Measurements from ENCODE around the gene KDM5B.

The KDM5B gene

GRCh38 chr1:202710070-202711045 lies 97.9 kb downstream of the KDM5B start, which contains the start of gene SYT2:
Gene SYT2 (minus strand): TSS chr1:202710454. CDS start chr1:202605772, 104,682 bp downstream.
- DNase-seq = peak; percentile 82

GRCh38 chr1:202709276-202710041 lies 98.8 kb downstream of the KDM5B start:
- DNase-seq = no peak

GRCh38 chr1:202708456-202709275 lies 99.6 kb downstream of the KDM5B start:
- no peak for DNase-seq

- DNase-seq = no peak
These were observed 101.4 kb downstream of the KDM5B start for GRCh38 chr1:202706851-202707250.

GRCh38 chr1:202704601-202705000 lies 103.6 kb downstream of the KDM5B start:
- no peak for DNase-seq

- DNase-seq = no peak
These were observed 105.0 kb downstream of the KDM5B start for GRCh38 chr1:202703191-202703590.

- no peak for DNase-seq
These were observed 106.1 kb downstream of the KDM5B start for GRCh38 chr1:202702088-202702487.

- DNase-seq = no peak
These were observed 107.0 kb downstream of the KDM5B start for GRCh38 chr1:202701200-202701599.

GRCh38 chr1:202700061-202700460 lies 108.2 kb downstream of the KDM5B start:
- DNase-seq = no peak

GRCh38 chr1:202698276-202698675 lies 109.9 kb downstream of the KDM5B start:
- no peak for DNase-seq

- DNase-seq = no peak
These were observed 111.2 kb downstream of the KDM5B start for GRCh38 chr1:202697038-202697437.

GRCh38 chr1:202694314-202694713 lies 113.9 kb downstream of the KDM5B start:
- DNase-seq = peak; percentile 35

- DNase-seq = peak; percentile 34
These were observed 115.2 kb downstream of the KDM5B start for GRCh38 chr1:202692959-202693555.

- no peak for DNase-seq
These were observed 116.4 kb downstream of the KDM5B start for GRCh38 chr1:202691816-202692215.

- no peak for DNase-seq
These were observed 118.5 kb downstream of the KDM5B start for GRCh38 chr1:202689493-202690342.

- no peak for DNase-seq
These were observed 119.1 kb downstream of the KDM5B start for GRCh38 chr1:202689082-202689481.

- DNase-seq = no peak
These were observed 119.8 kb downstream of the KDM5B start for GRCh38 chr1:202688401-202688800.

- no peak for DNase-seq
These were observed 120.4 kb downstream of the KDM5B start for GRCh38 chr1:202687798-202688197.

- DNase-seq = no peak
These were observed 120.9 kb downstream of the KDM5B start for GRCh38 chr1:202687370-202687769.

GRCh38 chr1:202685641-202686040 lies 122.6 kb downstream of the KDM5B start:
- DNase-seq = no peak

- DNase-seq = no peak
These were observed 123.5 kb downstream of the KDM5B start for GRCh38 chr1:202684716-202685115.

Measured in NCI-H1436 (cell line).